ENCODE results near the gene AATK.

Gene AATK, protein sequence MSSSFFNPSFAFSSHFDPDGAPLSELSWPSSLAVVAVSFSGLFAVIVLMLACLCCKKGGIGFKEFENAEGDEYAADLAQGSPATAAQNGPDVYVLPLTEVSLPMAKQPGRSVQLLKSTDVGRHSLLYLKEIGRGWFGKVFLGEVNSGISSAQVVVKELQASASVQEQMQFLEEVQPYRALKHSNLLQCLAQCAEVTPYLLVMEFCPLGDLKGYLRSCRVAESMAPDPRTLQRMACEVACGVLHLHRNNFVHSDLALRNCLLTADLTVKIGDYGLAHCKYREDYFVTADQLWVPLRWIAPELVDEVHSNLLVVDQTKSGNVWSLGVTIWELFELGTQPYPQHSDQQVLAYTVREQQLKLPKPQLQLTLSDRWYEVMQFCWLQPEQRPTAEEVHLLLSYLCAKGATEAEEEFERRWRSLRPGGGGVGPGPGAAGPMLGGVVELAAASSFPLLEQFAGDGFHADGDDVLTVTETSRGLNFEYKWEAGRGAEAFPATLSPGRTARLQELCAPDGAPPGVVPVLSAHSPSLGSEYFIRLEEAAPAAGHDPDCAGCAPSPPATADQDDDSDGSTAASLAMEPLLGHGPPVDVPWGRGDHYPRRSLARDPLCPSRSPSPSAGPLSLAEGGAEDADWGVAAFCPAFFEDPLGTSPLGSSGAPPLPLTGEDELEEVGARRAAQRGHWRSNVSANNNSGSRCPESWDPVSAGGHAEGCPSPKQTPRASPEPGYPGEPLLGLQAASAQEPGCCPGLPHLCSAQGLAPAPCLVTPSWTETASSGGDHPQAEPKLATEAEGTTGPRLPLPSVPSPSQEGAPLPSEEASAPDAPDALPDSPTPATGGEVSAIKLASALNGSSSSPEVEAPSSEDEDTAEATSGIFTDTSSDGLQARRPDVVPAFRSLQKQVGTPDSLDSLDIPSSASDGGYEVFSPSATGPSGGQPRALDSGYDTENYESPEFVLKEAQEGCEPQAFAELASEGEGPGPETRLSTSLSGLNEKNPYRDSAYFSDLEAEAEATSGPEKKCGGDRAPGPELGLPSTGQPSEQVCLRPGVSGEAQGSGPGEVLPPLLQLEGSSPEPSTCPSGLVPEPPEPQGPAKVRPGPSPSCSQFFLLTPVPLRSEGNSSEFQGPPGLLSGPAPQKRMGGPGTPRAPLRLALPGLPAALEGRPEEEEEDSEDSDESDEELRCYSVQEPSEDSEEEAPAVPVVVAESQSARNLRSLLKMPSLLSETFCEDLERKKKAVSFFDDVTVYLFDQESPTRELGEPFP (N-terminal part only)

GRCh38 chr17:81166033-81166492 is at the start of gene AATK:
TSS of gene AATK (minus strand) at chr17:81166221. CDS start at chr17:81165992, 229 bp downstream.
- DNase-seq (ENCODE audit: low read depth in 2 of 2) = no peak

- no peak for DNase-seq (ENCODE audit: low read depth in 2 of 2)
These were observed 48.0 kb upstream of the AATK start for GRCh38 chr17:81213978-81214377.

DNA sequence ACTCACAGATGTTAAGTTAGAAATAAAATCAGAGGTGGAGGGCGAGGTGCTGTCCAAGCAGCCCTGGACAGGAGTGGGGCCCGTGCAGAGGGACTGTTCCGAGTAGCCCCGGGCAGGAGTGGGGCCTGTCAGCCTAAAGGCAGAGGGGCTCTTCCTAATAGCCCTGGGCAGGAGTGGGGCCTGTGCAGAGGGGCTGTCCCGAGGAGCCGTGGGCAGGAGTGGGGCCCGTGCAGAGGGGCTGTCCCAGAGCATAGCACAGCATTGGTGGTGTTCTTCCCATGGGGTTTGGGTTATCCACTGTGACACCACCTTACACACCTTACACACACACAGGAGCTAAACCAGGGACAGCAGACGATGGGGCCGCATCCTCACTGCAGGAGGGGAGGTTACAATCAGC is 46.3 kb upstream of the AATK start:
- DNase-seq (ENCODE audit: low read depth in 2 of 2) = no peak

DNA sequence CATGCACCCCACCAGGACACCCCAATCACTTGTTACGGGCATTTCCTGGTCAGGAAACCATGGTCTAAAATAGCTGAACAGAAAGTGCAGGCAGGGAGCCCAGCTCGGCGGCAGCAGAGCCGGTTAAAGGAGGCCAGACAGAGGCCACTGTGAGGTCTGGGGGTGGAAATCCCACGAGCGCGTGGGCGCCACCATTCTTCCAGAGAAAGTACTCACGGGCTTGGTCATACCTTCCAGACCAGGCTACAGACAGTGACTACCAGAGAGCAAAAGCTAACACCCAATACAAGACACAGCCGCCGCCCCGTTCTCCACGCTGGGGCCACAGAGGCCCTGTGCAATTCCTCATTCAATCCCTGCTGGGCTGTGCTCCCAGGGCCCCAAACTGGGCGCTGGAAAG is 44.8 kb upstream of the AATK start:
- no peak for DNase-seq (ENCODE audit: low read depth in 2 of 2)

GRCh38 chr17:81210466-81210865 is 44.4 kb upstream of the AATK start:
- DNase-seq (ENCODE audit: low read depth in 2 of 2) = no peak

GRCh38 chr17:81209141-81209540 is 43.1 kb upstream of the AATK start:
- no peak for DNase-seq (ENCODE audit: low read depth in 2 of 2)

DNA sequence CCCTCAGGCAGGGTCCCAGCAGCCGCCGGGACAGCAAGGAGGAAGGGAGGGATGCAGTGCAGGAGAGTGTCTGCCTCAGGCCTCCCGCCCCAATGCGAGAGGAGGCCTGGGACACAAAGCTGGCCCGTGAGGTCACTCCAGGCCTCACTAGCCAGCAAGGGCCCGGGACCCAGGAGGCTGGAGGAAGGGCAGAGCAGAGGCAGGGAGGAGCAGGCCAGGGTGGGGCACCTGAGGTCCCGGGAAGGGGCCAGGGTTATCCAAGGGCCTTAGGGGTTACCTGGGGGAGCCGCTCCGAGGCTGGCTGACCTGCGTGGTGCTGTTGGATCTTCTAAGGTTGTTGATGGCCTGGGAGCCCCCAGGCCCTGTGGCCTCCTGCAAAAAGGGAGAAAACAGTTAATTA is 42.6 kb upstream of the AATK start:
- DNase-seq (ENCODE audit: low read depth in 2 of 2) = no peak

DNA sequence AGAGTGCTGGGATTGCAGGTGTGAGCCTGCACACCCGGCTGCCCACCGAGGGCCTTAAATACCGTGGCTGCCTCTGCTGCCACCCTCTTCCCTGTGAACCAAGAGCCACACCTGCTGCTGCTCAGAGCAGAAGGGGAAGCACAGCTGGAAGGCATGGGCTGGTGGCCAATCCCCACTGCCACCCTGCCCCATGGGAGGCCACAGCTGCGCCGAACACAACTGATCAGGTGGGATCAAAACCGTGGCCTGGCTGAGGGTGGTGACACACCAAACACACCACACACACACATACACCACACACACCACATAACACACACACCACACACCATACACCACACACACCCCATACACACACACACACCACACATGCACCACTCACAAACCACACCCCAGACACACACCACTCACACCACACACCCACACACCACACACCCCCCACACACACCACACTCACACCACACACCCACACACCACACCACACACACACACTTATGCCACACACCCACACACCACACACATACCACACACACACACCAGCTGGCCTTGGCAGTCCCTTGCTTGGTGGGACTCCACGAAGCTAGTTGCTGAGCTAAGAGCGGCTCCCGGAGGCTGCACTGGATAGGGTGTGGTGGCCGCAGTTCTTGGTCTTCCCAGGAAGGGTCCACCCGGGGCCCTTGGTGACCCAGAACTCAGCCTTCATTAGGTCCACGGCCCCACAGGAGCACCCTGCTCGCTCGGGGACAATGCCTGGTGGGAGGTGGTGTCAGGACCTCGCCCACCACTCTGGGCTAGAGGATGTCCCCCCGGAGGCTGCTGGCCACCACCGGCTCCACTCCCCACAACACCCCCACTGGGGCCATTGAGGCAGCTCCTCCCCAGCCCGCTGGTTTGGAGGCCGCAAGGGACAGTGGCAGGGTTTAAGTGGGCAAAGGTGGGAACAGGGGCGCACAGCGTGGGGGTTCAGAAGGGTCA is 41.9 kb upstream of the AATK start:
- no peak for DNase-seq (ENCODE audit: low read depth in 2 of 2)

- no peak for DNase-seq (ENCODE audit: low read depth in 2 of 2)
These were observed 40.6 kb upstream of the AATK start for GRCh38 chr17:81206657-81207056.

DNA sequence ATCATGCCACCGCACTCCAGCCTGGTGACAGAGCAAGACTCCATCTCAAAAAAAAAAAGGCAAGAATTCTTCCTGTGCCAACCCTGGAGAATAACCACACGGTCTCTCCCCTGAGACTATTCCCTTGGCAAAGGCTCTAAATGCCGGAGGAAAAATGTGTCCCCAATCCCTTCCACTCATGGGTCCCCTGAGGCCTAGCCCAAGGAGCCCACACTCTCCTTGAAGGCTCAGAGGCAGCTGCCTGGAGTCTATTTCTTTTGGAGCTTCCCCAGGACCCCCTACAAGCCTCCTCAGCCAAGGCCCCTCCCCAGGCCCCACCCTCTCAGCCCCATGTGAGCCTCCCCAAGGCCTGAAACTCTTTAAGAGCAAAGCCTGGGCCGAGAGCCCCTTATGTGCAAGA is 40.1 kb upstream of the AATK start:
- DNase-seq (ENCODE audit: low read depth in 2 of 2) = no peak

DNA sequence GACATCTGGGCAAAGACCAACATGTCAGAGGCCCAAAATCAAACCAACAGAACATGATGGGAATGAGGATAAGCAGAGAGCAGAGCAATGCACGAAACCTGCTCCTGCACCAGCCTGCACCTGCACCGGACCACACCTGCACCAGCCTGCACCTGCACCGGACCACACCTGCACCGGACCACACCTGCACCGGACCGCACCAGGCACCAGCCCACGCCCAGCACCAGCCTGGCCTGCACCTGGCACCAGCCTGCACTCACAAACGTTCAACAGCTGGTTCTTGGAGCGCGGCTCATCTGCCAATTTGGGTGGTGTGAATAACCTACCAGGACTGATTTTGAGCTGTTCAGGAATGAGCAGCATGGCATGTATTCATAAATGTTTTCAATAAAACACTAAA is 38.6 kb upstream of the AATK start:
- DNase-seq (ENCODE audit: low read depth in 2 of 2) = no peak

- no peak for DNase-seq (ENCODE audit: low read depth in 2 of 2)
These were observed 37.1 kb upstream of the AATK start for GRCh38 chr17:81203136-81203535.

GRCh38 chr17:81202318-81202717 is 36.3 kb upstream of the AATK start:
- no peak for DNase-seq (ENCODE audit: low read depth in 2 of 2)

DNA sequence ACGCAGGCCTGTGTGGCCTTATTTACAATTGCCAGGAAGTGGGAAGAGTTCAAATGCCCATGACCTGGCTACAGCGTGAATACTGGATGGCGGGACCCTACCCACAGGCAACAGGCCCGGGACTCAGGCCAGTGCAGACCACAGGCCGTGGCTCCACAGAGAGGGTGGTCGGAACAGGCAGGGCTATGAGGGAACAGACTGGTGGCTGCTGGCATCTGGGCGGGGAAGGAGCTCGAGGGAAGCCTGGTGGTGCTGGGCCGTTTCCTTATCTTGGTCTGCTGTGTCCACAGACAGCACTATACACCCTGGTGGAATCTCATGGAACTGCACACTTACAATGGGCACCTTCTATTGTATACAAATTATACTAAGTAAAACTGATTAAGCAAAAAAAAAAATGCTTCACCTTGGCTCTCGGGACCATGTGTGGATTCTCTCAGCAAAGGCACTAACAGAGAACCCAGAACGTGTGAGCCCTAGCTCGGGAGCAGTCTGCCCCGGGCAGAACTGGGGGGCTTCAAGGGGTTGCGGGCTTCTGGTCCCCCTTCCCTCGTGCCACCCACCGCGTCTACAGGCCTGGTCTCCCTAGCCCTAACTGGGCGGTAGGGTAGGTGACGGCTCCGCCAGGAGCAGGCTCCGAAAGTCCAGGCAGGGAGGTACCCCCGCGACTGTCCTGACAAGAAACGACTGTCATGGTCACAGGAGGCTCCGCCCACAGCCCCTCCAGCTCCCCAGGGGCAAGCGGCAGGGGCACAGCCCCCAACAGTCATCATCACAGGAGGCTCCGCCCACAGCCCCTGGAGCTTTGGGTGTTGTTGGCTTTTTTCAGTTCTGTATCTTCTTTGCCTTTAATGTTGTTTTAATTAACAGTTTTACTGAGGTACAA is 34.9 kb upstream of the AATK start:
- DNase-seq (ENCODE audit: low read depth in 2 of 2) = no peak

GRCh38 chr17:81200201-81200600 is 34.2 kb upstream of the AATK start:
- no peak for DNase-seq (ENCODE audit: low read depth in 2 of 2)

DNA sequence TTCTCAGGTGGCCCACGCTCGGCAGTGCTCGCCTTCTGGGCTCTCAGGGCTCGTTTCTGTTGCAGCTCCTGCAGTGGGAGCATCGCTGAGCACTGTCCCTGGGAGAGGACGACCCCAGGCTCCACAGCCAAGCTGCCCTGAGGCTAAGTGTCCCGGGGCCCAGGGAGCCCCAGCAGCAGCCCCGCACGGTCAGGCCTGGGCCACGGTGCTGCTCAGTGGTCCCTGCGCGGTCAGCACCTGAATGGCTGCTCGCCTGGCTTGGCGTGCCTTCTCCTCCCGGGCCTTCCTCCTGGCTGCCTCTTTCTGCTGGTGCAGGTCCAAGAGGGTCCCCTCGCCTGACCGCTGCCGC is 33.4 kb upstream of the AATK start:
- DNase-seq (ENCODE audit: low read depth in 2 of 2) = no peak

DNA sequence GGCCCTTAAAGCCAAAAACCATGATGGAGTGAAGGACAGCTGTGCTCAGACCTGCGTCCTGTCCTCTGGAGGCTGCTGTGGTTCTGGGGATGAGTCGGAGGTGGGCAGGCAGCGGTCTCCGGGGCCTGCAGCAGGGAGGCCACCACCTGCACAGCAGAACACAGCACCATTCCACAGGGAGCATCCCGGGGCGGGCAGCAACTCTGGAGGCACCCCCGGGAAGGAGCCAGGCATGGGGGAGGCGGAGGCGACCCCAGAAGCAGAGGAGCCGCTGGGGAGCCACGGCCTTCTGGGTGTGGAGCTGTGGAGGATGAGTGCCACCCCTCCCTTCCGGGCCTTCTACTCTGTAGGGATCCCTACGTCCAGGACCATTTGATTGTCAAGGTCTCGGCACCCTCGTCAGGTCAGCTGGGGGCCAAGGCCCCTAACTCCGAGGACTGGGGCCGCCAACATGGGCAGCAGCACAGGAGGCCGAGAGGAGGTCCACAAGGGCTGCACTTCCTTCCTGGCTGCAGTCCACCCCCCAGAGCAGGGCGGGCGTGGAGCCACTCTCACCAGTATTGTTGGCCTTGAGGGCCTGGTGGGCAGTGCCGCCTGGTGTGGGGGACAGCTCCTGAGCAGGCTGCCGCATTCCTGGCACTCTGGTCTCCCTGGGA is 32.9 kb upstream of the AATK start:
- no peak for DNase-seq (ENCODE audit: low read depth in 2 of 2)

- DNase-seq (ENCODE audit: low read depth in 2 of 2) = no peak
These were observed 31.9 kb upstream of the AATK start for GRCh38 chr17:81197831-81198490.

- DNase-seq (ENCODE audit: low read depth in 2 of 2) = no peak
These were observed 31.4 kb upstream of the AATK start for GRCh38 chr17:81197409-81197795.
